ENCODE results near the gene BAAT.

DNA sequence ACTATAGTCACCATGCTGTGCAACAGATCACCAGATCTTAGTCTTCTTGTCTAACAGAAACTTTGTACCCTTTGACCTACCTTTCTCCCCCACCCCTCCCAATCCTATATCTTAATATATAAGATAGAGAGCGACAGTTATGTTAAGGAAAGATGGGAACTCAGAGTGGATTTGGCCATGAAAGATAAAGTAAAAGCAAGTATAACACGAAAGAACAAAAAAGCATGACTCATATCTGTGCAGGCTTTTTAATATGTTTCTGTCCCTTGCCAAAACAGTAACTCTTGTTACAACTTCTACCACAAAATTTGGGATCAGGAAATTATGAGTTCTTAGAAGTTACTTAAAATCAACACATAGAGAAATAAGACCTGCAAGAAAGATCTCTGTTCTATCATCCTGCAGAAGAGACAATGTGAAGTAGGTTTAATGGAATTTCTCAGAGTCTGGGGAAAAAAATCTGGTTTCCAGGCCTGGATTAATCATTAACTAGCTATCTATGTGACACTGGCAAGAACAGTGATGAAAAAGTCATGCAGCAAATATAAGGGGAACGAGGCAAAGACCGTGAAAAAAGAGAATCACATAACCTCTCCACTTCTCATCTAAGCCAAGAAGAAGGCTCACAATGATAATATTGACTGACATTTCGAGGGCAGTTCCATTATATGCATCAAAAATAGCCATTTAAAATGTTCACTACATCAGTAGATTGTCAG is 18.6 kb downstream of the BAAT start:
- TF ChIP-seq POLR2AphosphoS5 (IDR thresholded peaks at IDR 0.05; ENCODE audit: borderline replicate concordance, low read depth, low read length) (no peak), EZH2 (IDR thresholded peaks at IDR 0.05) (no peak)
